GM12872 (cell line): Measurements from ENCODE around the gene CMBL.

Experiments
- TF ChIP-seq, protein P1 (sequence below): IDR thresholded peaks from 3 replicates; pipeline ENCODE4 v1.5.1; 2011; ENCODE audit warnings: low read depth, mild to moderate bottlenecking, low read length, moderate library complexity; ENCODE audit not compliant: insufficient read depth

Gene CMBL

DNA sequence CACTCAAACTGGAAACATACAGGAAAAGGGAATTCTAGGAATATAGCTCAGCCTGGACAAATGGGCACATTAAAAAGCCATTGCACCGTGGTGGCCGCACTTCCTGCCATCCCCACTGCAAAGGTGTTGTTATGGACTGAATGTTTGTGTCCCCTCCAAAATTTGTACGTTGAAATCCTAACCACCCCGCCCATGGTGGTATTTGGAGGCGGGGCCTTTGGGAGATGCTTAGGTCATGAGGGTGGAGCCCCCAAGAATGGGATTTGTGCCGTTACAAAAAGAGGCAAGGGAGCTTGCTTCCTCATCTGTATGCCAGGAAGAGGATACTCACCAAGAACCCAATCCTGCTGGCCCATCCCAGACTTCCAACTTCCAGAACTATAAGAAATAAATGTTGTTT is 1.1 kb upstream of the CMBL start:
- TF ChIP-seq, protein P1, sequence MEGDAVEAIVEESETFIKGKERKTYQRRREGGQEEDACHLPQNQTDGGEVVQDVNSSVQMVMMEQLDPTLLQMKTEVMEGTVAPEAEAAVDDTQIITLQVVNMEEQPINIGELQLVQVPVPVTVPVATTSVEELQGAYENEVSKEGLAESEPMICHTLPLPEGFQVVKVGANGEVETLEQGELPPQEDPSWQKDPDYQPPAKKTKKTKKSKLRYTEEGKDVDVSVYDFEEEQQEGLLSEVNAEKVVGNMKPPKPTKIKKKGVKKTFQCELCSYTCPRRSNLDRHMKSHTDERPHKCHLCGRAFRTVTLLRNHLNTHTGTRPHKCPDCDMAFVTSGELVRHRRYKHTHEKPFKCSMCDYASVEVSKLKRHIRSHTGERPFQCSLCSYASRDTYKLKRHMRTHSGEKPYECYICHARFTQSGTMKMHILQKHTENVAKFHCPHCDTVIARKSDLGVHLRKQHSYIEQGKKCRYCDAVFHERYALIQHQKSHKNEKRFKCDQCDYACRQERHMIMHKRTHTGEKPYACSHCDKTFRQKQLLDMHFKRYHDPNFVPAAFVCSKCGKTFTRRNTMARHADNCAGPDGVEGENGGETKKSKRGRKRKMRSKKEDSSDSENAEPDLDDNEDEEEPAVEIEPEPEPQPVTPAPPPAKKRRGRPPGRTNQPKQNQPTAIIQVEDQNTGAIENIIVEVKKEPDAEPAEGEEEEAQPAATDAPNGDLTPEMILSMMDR, result no peak

DNA sequence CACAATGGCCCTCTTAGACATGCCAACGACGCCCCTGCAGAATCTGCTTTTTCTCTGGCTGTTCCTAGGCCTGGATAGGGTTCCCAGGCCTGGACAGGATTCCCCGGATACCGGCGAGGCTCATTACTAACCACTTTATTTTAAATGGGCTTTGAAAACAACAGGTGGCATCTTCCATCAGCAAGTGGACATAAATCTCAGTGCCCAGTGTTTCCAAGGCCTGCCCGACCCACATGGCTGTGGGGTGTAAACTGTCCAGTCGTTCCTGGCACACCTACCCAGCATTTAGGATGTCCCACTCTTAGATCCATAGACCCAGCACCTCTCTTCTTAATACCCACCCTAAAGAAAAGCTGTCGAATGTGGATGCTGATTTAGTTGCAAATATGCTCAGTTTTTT is 896 bp downstream of the CMBL start:
- TF ChIP-seq, protein P1, result no peak

DNA sequence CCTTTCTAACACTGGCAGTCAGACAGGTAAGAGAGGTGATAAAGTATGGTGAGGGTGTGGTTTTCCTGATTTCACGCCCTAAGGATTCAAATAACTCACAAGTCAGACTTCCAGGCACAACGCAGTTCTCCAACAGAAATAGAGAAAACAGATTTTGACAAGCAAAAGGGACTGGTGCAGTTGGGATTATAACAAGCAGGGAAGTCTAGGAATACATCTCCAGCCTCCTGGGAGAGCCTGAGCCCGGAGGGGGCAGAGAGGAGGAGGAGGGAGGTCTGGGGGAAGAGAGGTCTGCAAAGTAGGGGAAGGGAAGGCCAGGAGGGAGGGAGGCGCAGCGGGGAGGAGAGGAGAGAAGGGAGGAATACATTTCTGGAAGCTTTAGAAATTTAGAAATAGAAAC is 1.6 kb downstream of the CMBL start:
- TF ChIP-seq, protein P1, result no peak

DNA sequence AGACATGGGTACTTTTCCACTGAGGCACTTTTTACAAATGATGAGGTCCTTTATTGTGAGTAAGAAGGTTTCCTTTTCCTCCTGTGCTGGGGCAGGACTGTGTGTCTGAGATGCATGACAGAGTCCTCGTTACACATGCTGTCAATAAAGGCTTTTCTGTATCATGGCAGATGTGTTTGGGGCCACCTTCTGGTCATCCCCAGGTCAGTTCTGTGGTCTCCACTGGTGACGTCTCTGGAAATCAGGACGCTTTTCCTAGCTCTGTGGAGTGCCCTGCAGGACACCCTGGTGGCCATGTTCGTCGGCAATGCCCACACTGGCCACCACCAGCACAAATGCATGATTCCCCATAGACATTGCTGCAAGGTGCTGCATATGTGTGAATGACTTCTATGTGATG is 2.8 kb downstream of the CMBL start:
- TF ChIP-seq, protein P1, result 0 out of 3 replicates have a peak, but pooled peaks have one; percentile 7

DNA sequence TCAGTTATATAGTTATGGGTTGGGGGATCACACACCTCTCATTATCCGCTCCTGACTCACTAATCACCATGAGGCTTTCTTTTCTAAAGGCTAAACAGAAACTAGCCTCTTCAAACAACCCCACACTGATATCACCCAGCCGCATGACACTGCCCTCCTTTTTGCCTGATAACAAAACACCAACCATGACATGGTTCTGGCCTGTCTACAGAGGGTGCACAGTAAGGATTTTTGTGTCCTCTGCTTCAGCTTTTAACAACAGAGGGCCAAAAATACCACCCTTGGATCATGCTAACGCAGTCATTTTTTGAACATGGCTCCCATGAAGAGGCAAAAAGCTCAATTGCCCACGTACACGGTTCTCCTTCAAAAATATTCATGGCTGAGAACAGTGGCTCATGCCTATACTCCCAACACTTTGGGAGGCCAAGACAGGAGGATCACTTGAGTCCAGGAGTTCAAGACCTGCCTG is 4.0 kb downstream of the CMBL start:
- TF ChIP-seq, protein P1, result no peak

DNA sequence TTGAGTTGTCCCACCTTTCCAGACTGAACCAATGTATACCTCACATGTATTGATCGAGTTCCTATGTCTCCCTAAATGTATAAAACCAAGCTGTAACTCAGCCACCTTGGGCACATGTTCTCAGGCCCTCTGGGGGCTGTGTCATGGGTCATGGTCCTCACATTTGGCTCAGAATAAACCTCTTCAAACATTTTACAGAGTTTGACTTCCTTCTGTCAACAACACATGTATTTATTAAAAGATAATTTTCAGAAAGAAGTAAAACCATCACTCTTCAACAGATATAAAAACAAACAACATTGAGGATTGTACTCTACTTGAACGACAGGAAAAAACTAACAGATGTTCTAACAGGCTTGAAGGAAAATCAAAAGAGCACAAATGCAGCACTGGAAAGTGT is 4.5 kb downstream of the CMBL start:
- TF ChIP-seq, protein P1, result no peak

DNA sequence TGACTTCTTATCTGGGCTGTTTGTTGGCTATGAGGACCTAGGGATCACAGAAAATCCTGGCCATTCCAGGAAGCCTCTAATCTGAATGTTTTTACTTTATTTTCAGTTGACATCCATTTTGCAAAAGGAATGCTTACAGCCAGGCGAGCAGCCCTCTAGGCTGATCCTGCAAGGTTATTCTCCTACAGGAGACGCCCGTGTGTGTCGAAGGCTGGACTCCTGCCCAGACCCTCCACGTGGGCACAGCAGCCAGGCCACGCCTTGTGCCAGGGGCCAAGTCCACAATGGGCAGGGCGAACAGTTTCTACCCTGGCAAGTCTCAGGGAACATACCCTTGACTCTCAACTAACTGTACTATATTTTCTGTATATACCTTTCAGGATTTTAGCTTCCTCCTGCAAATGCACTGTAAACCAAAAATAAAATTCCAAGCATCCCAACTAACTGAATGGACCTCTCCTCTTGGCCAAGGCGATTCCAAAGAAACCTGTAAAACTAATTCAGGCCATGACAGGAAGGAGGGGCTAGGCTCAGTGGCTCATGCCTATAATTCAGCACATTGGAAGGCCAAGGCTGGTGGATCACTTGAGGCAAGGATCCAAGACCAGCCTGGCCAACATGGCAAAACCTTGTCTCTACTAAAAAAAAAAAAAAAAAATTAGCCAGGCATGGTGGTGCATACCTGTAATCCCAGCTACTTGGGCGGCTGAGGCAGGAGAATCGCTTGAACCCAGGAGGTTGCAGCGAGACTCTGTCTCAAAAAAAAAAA is 5.7 kb downstream of the CMBL start:
- TF ChIP-seq, protein P1, result no peak
